DND-41 (cell line): ENCODE data around the gene ZNF652.

Source experiments
- ATAC-seq: fragments of 200-7000 bp; cut with Tn5 transposase; 3 replicates; pipeline ENCODE4 v1.9.1; 2021; ENCODE audit warnings: low read depth; ENCODE audit not compliant: insufficient read depth
- DNase-seq: peaks from one replicate; pipeline ENCODE4 v3.0.0-alpha.2; 2020
- H2AFZ ChIP-seq: 2 replicates; pipeline ENCODE4 v1.6.0; 2012; ENCODE audit warnings: low read depth, low read length
- H3K27ac ChIP-seq: 2 replicates; pipeline ENCODE4 v1.5.1; 2012; ENCODE audit warnings: low read length, inconsistent platforms
- H3K27me3 ChIP-seq: fragments of 200-600 bp; sonication (generic); 2 replicates; pipeline ENCODE4 v1.6.0; 2012; ENCODE audit warnings: low read length, mild to moderate bottlenecking, inconsistent platforms; ENCODE audit not compliant: insufficient read depth, poor library complexity
- H3K36me3 ChIP-seq: 2 replicates; pipeline ENCODE4 v1.5.1; 2012; ENCODE audit warnings: low read length, inconsistent platforms; ENCODE audit not compliant: insufficient read depth
- H3K4me1 ChIP-seq: 2 replicates; pipeline ENCODE4 v1.5.1; 2012; ENCODE audit warnings: mild to moderate bottlenecking, low read length; ENCODE audit not compliant: insufficient read depth
- H3K4me2 ChIP-seq: 2 replicates; pipeline ENCODE4 v1.6.0; 2012; ENCODE audit warnings: mild to moderate bottlenecking, moderate library complexity, low read length, inconsistent platforms; ENCODE audit not compliant: insufficient read depth
- H3K4me3 ChIP-seq, 2 experiments: fragments of 200-600 bp in 1 of 2; shearing (Covaris generic) in 1 of 2; 2 replicates each; pipeline ENCODE4 v1.5.1; 2012 to 2016; ENCODE audit warnings: inconsistent platforms in 2 of 2, low read length in 2 of 2, mild to moderate bottlenecking in 2 of 2, low read depth in 1 of 2, moderate library complexity in 1 of 2
- H3K79me2 ChIP-seq: 2 replicates; pipeline ENCODE4 v1.6.0; 2012; ENCODE audit warnings: low read length, inconsistent platforms; ENCODE audit not compliant: insufficient read depth
- H3K9ac ChIP-seq: 2 replicates; pipeline ENCODE4 v1.6.0; 2012; ENCODE audit warnings: low read depth, mild to moderate bottlenecking, inconsistent platforms, low read length, moderate library complexity
- H3K9me3 ChIP-seq: 2 replicates; pipeline ENCODE4 v1.5.1; 2012; ENCODE audit warnings: low read length, moderate library complexity, mild to moderate bottlenecking, inconsistent platforms; ENCODE audit not compliant: insufficient read depth, severe bottlenecking
- H4K20me1 ChIP-seq: 2 replicates; pipeline ENCODE4 v1.6.0; 2012; ENCODE audit warnings: low read length; ENCODE audit not compliant: insufficient read depth
- CTCF ChIP-seq: IDR thresholded peaks from 2 replicates; pipeline ENCODE4 v1.5.1; 2012; ENCODE audit warnings: borderline replicate concordance, low read length, moderate library complexity, mild to moderate bottlenecking; ENCODE audit not compliant: poor library complexity, severe bottlenecking; ENCODE audit errors: extremely low read depth
- EZH2 ChIP-seq: IDR thresholded peaks from 3 replicates; pipeline ENCODE4 v1.6.1; 2012; ENCODE audit warnings: borderline replicate concordance, low read depth, mild to moderate bottlenecking, moderate library complexity, low read length, inconsistent platforms; ENCODE audit not compliant: severe bottlenecking

Gene ZNF652

GRCh38 chr17:49360796-49361128 is 1.3 kb downstream of the ZNF652 start:
- Histone ChIP-seq H3K36me3 (no peaks in the 10 kb centered on the region; the same call in 1 of the 2 replicates), H3K4me3 (peak overlapping the region; percentile 74 to 83; a peak in 3 of 4 replicates), H3K79me2 (peaks cover 42% of the 10 kb centered on the region), H3K4me1 (peaks cover 31% of the 10 kb centered on the region), H2AFZ (peak overlapping the region; percentile 66), H3K27ac (peak overlapping the region; percentile 90), H3K9ac (peak overlapping the region; percentile 96), H4K20me1 (peaks cover 36% of the 10 kb centered on the region), H3K9me3 (no peaks in the 10 kb centered on the region), H3K27me3 (no peaks in the 10 kb centered on the region), H3K4me2 (peak overlapping the region; percentile 94)
- TF ChIP-seq EZH2 (no peak), CTCF (no peak)
- DNase-seq (no peak), ATAC-seq (no peak)

DNA sequence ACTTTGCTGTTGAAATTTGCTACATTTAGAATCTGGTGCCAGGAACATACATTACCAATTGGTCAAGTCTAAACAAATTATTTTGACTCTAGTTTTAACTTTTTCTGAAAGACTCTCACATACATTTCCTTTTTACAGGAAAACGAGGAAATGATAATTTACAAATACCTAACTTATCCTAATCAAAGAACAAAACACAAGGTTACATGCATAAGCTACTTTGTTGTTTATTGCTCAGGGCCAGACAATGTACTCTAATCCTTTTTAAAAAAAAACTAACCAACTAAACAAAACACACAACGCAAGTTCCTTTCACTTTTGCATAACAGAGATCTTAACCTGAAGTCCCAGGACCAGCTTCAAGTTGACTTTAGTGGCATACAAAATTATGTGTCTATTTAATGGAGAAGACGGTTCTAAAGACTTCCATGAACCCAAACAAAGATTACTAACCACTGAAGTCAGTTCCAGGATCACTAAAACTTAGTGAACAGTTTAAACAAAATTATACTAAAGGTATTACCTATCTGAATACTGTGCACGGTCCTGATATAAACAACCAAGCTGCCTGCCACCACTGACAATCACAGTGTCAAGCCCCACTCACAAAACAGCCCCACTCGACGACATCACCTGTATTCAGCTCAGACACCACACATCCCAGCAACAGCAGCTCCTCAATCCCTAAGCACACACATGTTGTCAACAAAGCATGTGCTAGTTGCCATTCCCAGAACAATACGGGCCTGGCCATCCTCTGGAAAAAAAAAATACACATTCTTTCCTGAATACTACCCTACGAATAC is 1.9 kb downstream of the ZNF652 start:
- Histone ChIP-seq H3K9ac (peak overlapping the region; percentile 96), H2AFZ (peak overlapping the region; percentile 66), H3K79me2 (peaks cover 43% of the 10 kb centered on the region), H3K4me1 (peaks cover 31% of the 10 kb centered on the region), H3K4me2 (peak overlapping the region; percentile 94), H4K20me1 (peaks cover 36% of the 10 kb centered on the region), H3K27ac (peak overlapping the region; percentile 90), H3K36me3 (no peaks in the 10 kb centered on the region; the same call in 1 of the 2 replicates), H3K4me3 (peak overlapping the region; percentile 74 to 83; a peak in 3 of 4 replicates), H3K9me3 (no peaks in the 10 kb centered on the region), H3K27me3 (no peaks in the 10 kb centered on the region)
- ATAC-seq (no peak), DNase-seq (no peak)
- TF ChIP-seq EZH2 (no peak), CTCF (no peak)

DNA sequence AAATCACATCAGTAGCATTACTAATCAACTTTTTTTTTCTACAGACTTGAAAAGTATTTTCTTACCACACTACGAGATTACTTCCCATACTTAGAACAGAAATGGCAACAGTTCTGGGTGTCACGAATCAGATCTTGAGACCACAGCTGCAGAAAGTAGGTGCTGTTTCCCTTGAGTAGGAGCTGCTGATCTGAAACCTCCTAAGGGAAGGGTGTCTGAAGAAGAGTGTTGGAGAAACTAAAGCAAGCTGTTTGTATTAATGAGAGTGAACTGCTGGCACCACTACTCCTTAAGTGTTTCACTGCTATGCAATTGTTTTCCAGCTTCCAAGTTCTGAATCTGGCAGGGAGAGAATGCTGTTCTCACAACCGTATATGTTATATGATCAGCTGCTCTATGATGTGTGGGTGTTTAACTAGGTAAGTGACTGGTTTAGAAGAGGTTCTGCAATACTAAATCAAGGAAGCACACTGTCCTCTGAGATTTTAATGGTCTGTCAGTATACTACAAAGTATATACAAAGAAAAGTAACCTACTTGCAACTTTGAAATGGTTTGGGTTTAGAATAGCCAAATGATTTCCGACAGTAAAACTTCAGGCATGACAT is 3.3 kb downstream of the ZNF652 start:
- H3K4me3 ChIP-seq = no peak overlapping the region
- H4K20me1 ChIP-seq = peaks cover 36% of the 10 kb centered on the region
- H3K27ac ChIP-seq = no peak overlapping the region
- TF ChIP-seq CTCF (no peak), EZH2 (no peak)
- H3K27me3 ChIP-seq = no peaks in the 10 kb centered on the region
- H3K79me2 ChIP-seq = peaks cover 44% of the 10 kb centered on the region
- H3K4me1 ChIP-seq = peaks cover 31% of the 10 kb centered on the region
- ATAC-seq (no peak), DNase-seq (no peak)
- no peak overlapping the region for H2AFZ ChIP-seq
- no peaks in the 10 kb centered on the region; the same call in 1 of the 2 replicates for H3K36me3 ChIP-seq
- H3K9ac ChIP-seq = no peak overlapping the region
- H3K9me3 ChIP-seq = no peaks in the 10 kb centered on the region
- H3K4me2 ChIP-seq = no peak overlapping the region
